HL-60 (cell line): ENCODE measurements around the gene PLEKHN1.

Experiments
- GABPA ChIP-seq: IDR thresholded peaks from 2 replicates; pipeline ENCODE4 v1.6.1; 2012; ENCODE audit warnings: low read depth
- POLR2AphosphoS5 ChIP-seq: IDR thresholded peaks from 2 replicates; pipeline ENCODE4 v1.6.1; 2012; ENCODE audit warnings: low read depth
- TF ChIP-seq, protein P1 (sequence below): IDR thresholded peaks from one replicate; pipeline ENCODE4 v1.5.1; 2011; ENCODE audit warnings: low read length, control low read depth, inconsistent platforms; ENCODE audit not compliant: insufficient read depth

DNA sequence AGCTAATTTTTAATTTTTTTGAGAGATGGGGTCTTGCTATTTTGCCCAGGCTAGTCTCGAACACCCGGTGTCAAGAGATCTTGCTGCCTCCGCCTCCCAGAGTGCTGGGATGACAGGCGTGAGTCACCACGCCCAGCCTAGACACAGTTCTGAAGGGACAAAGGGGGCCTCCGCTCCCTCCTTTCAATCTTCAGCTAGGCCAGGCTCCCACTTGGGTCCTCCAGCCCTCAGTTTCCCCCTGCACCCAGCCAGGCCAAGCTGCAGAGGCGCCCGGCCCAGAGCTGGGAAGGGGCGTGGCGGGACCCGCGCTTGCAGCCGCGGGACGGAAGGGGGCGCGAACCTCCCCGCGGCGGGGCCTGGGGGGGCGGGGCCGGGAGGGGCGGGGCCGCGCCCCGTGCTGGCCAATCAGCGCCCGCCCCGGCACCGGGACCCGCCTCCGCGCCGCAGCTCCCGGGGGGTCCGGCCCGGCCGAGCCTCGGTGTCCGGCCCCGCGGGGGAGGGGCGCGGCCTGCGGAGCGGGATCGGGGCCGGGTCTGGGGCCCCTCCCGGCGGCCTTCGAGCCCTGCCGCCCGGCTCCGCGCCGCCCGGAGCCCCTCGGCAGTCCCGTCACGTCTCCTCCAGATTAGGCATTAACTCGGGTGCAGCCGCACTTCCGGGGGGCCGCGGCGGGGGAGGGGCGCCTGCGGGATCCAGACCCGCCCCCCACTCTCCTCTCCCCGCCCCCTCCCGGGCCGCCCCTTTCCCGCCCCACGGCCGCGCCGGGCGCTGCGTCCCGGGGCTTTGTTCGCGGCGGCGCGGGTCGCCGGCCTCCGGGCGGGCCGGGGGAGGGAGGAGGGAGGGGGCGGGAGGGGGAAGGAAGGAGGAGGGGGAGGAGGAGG, 53.1 kb downstream of the PLEKHN1 start:
- TF ChIP-seq, protein P1, sequence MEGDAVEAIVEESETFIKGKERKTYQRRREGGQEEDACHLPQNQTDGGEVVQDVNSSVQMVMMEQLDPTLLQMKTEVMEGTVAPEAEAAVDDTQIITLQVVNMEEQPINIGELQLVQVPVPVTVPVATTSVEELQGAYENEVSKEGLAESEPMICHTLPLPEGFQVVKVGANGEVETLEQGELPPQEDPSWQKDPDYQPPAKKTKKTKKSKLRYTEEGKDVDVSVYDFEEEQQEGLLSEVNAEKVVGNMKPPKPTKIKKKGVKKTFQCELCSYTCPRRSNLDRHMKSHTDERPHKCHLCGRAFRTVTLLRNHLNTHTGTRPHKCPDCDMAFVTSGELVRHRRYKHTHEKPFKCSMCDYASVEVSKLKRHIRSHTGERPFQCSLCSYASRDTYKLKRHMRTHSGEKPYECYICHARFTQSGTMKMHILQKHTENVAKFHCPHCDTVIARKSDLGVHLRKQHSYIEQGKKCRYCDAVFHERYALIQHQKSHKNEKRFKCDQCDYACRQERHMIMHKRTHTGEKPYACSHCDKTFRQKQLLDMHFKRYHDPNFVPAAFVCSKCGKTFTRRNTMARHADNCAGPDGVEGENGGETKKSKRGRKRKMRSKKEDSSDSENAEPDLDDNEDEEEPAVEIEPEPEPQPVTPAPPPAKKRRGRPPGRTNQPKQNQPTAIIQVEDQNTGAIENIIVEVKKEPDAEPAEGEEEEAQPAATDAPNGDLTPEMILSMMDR, result peak; percentile 7
- no peak for TF ChIP-seq GABPA
- no peak for TF ChIP-seq POLR2AphosphoS5
